T-helper 22 cell (primary cell): ENCODE data around the gene NUDT15.
"Not testable (repeated sequence)": the region's sequence is repeated elsewhere in the genome, so short reads cannot be mapped to it uniquely, and the experiment has no call there.

Experiments used
- DNase-seq: peaks from one replicate; pipeline ENCODE4 v3.0.0-alpha.2; 2020; ENCODE audit warnings: low read depth

The NUDT15 gene

GRCh38 chr13:48037346-48038173 is at the start of gene NUDT15:
Gene NUDT15 (plus strand): TSS chr13:48037726. CDS start chr13:48037747, 21 bp downstream.
- DNase-seq, result peak; percentile 90

- no peak for DNase-seq
These were observed 47.1 kb upstream of the NUDT15 start for GRCh38 chr13:47990427-47990826.

GRCh38 chr13:47990920-47991466 is 46.5 kb upstream of the NUDT15 start:
- DNase-seq, result no peak

GRCh38 chr13:47991859-47992258 is 45.7 kb upstream of the NUDT15 start:
- no peak for DNase-seq

GRCh38 chr13:47997384-47997783 is 40.1 kb upstream of the NUDT15 start:
- no peak for DNase-seq

- DNase-seq, result no peak
These were observed 37.6 kb upstream of the NUDT15 start for GRCh38 chr13:47999973-48000372.

- DNase-seq, result no peak
These were observed 36.9 kb upstream of the NUDT15 start for GRCh38 chr13:48000559-48001113.

- peak; percentile 72 for DNase-seq
These were observed 36.2 kb upstream of the NUDT15 start, which contains the start of gene SUCLA2 for GRCh38 chr13:48001114-48001881. Gene SUCLA2 (minus strand): TSS chr13:48001273. CDS start chr13:48001269, 4 bp downstream.

GRCh38 chr13:48001999-48002398 is 35.5 kb upstream of the NUDT15 start:
- DNase-seq, result not testable (repeated sequence)

GRCh38 chr13:48004201-48004600 is 33.3 kb upstream of the NUDT15 start:
- no peak for DNase-seq

- no peak for DNase-seq
These were observed 31.1 kb upstream of the NUDT15 start for GRCh38 chr13:48006396-48006795.

- no peak for DNase-seq
These were observed 28.2 kb upstream of the NUDT15 start for GRCh38 chr13:48009284-48009683.

GRCh38 chr13:48010698-48011097 is 26.8 kb upstream of the NUDT15 start:
- no peak for DNase-seq

- DNase-seq, result no peak
These were observed 24.9 kb upstream of the NUDT15 start for GRCh38 chr13:48012668-48013067.

- DNase-seq, result no peak
These were observed 23.2 kb upstream of the NUDT15 start for GRCh38 chr13:48014359-48014758.

GRCh38 chr13:48018637-48019036 is 18.9 kb upstream of the NUDT15 start:
- DNase-seq, result no peak

- no peak for DNase-seq
These were observed 17.7 kb upstream of the NUDT15 start for GRCh38 chr13:48019796-48020195.

- DNase-seq, result no peak
These were observed 9.5 kb upstream of the NUDT15 start for GRCh38 chr13:48028066-48028465.

GRCh38 chr13:48029859-48030258 is 7.7 kb upstream of the NUDT15 start:
- DNase-seq, result no peak

GRCh38 chr13:48038761-48039160 is 1.2 kb downstream of the NUDT15 start:
- DNase-seq, result no peak

- DNase-seq, result no peak
These were observed 2.5 kb downstream of the NUDT15 start for GRCh38 chr13:48040049-48040448.

- DNase-seq, result no peak
These were observed 3.4 kb downstream of the NUDT15 start for GRCh38 chr13:48040896-48041295.
